ENCODE data around the gene NTNG1.

DNA sequence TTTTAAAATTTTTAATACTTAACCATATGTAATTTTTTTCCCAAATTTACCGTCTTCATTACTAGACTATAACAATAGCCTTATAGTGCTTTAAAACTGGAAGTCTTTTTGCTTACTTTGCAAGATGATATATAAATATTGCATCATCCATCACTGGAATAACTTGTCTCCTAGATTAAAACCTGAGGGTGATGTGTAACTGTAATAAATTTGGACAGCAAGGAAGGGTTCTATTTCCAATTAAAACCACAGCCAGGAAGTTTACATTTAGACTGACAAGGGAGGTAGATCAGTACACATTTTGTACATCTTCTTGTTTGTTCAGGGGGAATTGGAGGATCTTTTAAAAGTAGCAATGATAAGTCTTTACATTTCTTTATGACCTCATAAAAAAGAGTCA is 21.9 kb downstream of the NTNG1 start:
- TF ChIP-seq GATA3 (IDR thresholded peaks at IDR 0.05; ENCODE audit: low read depth, low read length) (no peak), GATA2 (IDR thresholded peaks at IDR 0.05; ENCODE audit: low read depth, low read length) (no peak)

All from SH-SY5Y (cell line).